BJ (cell line): ENCODE results near the gene TMEM131. TPM values are rescaled to one million over a fixed set of nuclear protein-coding genes. Genes with fewer than 3 reads are reported as not detected.

Experiments used
- CTCF ChIA-PET: fragments of 350-600 bp; formaldehyde crosslinking; extraction: SDS; loops from one replicate; lab custom pipeline; 2021; ENCODE audit warnings: antibody characterized with exemption, inconsistent platforms; lab: Yijun Ruan, JAX
- POLR2A ChIA-PET: fragments of 300-600 bp; sonication (Branson Sonifier 250); formaldehyde crosslinking; extraction: SDS; loops from one replicate; lab custom pipeline; 2021; ENCODE audit warnings: antibody characterized with exemption; lab: Charles Lee
- DNase-seq: peaks from one replicate; pipeline ENCODE4 v3.0.0-alpha.2; 2011; ENCODE audit warnings: low read depth
- H3K27me3 ChIP-seq: 2 replicates; pipeline ENCODE4 v1.6.0; 2011; ENCODE audit warnings: low read length; ENCODE audit not compliant: control insufficient read depth, insufficient read depth
- H3K36me3 ChIP-seq: 2 replicates; pipeline ENCODE4 v1.5.1; 2011; ENCODE audit warnings: low read length; ENCODE audit not compliant: control insufficient read depth, insufficient read depth
- H3K4me3 ChIP-seq: 2 replicates; pipeline ENCODE4 v1.5.1; 2011; ENCODE audit warnings: low read depth, mild to moderate bottlenecking, control low read depth, low read length
- polyA plus RNA-seq: library from polyadenylated mRNA; depleted of rRNA; stranded (reverse); fragments of >200 nt; gene quantifications from 2 replicates; pipeline ENCODE4 v1.2.3, GENCODE V29; 2011
- TF ChIP-seq, protein P1 (sequence below): IDR thresholded peaks from 2 replicates; pipeline ENCODE4 v1.5.1; 2011; ENCODE audit warnings: low read depth, mild to moderate bottlenecking, control low read depth, inconsistent platforms, low read length, moderate library complexity; ENCODE audit not compliant: insufficient read depth

Gene TMEM131
- polyA plus RNA-seq, 1 experiment, result 11.8 TPM

DNA sequence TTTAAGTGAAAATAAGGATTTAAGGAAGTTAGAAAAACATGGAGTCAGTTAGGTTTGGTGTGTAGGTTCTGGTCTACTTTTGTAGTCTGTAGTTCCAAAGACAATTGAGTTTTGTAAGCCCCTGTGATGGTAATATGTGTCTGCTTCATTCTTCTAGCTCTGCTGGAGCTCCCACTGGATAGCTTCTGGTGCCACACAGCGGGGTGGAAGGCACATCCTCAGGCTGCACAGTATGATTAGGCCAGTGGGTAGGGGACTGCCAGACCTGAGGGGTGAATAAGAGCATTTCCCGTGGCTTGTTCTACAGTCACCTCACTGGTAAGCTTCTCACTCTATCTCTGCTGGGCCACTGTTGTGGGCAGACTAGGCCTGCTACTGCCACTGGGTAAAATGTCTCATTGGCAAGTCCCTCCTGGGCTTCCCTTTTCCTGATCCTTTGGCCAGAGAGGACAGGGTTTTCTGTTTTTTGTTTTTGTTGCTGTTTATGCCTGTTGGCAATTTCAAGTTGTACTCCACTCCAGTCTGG lies 44.5 kb downstream of the TMEM131 start:
- TF ChIP-seq, protein P1, sequence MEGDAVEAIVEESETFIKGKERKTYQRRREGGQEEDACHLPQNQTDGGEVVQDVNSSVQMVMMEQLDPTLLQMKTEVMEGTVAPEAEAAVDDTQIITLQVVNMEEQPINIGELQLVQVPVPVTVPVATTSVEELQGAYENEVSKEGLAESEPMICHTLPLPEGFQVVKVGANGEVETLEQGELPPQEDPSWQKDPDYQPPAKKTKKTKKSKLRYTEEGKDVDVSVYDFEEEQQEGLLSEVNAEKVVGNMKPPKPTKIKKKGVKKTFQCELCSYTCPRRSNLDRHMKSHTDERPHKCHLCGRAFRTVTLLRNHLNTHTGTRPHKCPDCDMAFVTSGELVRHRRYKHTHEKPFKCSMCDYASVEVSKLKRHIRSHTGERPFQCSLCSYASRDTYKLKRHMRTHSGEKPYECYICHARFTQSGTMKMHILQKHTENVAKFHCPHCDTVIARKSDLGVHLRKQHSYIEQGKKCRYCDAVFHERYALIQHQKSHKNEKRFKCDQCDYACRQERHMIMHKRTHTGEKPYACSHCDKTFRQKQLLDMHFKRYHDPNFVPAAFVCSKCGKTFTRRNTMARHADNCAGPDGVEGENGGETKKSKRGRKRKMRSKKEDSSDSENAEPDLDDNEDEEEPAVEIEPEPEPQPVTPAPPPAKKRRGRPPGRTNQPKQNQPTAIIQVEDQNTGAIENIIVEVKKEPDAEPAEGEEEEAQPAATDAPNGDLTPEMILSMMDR, result no peak
- H3K27me3 ChIP-seq, result no peaks in the 10 kb centered on the region
- H3K4me3 ChIP-seq, result no peak overlapping the region
- ChIA-PET CTCF (interaction anchor here (0.9 kb wide), 1 partner anchor 141 kb away, joined by 3 read pairs; no protein-coding TSS in a partner anchor), POLR2A (no interaction called here)
- DNase-seq, result no peak
- no peaks in the 10 kb centered on the region for H3K36me3 ChIP-seq

DNA sequence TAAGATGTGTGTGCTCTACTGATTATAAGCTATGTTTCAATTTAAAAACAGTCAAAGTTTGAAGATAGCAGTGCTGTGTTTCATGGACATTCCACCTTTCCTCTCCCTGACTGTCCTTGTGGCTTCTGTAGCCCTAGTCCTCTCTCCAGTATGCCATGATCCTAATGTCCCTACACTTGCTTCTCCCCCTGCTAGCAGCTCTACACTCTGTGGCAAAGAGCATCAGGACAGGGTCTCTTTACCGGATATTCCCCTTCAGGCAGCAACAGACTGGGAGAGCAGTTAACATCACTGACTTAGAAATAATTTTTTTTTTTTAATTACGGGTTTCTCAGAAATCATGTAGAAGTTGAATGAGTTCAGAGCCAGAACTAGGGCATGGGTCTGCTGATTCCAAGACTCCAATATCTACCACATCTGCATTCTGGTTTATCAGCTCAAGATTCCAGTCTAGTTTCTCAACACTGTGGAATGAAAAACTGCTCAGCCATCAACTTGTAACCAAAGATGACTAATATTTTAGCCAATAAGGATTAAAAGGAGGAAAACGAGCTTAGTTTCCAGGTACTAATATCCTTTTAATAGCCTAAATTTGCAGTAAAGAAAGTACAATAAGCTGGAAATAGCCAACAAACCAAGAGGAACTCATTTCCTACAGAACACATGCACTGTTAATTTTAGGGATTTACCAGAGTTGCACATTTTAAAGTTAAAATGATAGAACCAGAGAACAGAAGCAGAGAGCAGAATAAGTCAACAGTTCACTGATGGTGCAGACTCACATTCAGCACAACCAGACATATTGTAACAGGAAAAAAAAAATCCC lies 45.2 kb downstream of the TMEM131 start:
- Histone ChIP-seq H3K36me3 (no peaks in the 10 kb centered on the region), H3K27me3 (no peaks in the 10 kb centered on the region), H3K4me3 (no peak overlapping the region)
- TF ChIP-seq, protein P1, result no peak
- POLR2A ChIA-PET, result no interaction called here
- CTCF ChIA-PET, result interaction anchor here (0.7 to 1.1 kb wide), 3 partner anchors 8 to 140 kb away, joined by 3 read pairs; no protein-coding TSS in a partner anchor
- peak; percentile 49 for DNase-seq

DNA sequence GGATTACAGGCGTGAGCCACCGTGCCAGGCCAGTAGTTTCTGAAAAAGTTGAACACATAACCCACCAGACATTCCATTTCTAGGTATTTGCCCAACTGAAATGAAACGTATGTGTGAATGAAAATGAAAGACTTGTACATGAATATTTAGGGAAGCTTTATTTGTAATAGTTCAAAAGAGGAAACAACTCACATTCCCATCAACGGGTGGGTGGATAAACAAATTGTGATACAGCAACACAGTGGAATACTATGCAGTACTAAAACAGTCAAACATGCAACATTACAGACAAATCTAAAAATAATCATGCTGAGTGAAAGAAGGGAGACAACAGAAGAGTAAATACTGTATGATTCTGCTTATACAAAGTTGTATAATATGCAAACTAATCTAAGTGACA lies 46.8 kb downstream of the TMEM131 start:
- no peaks in the 10 kb centered on the region for H3K27me3 ChIP-seq
- POLR2A ChIA-PET, result no interaction called here
- no peak for DNase-seq
- H3K36me3 ChIP-seq, result no peaks in the 10 kb centered on the region
- no peak overlapping the region for H3K4me3 ChIP-seq
- CTCF ChIA-PET, result no interaction called here
- TF ChIP-seq, protein P1, result no peak

DNA sequence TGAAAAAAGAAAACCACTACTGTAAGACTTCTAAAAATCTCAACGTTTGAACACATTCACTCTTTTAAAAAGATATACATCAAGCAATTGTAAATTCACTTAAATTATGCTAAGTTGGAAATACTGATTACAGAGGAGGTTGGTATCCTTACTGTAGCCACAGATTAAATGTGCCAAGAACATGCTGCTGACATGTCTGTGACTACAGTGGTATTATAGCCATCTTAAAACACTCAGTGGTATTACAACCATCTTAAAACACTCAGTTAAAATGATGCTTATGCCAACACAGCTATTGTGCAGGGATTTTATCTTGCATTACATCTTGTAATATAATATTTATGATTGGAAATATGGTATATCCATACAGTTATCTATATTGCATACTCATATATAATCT lies 50.0 kb downstream of the TMEM131 start:
- Histone ChIP-seq H3K4me3 (no peak overlapping the region), H3K36me3 (no peaks in the 10 kb centered on the region), H3K27me3 (no peaks in the 10 kb centered on the region)
- DNase-seq, result no peak
- TF ChIP-seq, protein P1, result no peak
- POLR2A ChIA-PET, result no interaction called here
- CTCF ChIA-PET, result no interaction called here

DNA sequence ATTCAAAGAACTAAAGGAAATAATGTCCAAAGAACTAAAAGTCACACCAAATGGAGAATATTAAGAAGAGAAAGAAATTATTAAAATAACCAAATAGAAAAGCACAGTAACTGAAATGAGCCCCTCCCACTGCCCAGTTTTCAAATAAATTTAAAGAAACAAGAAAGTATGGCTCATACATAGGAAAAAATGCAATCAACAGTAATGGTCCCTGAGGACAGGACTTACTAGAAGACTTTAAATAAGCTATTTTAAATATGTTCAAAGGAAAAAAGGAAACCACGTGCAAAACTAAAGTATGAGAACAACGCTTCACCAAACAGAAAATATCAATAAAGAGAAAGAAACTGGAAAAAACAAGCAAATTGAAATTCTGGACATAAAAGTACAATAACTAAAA lies 58.9 kb downstream of the TMEM131 start:
- CTCF ChIA-PET, result interaction anchor here (0.6 to 1.0 kb wide), 2 partner anchors 145 to 448 kb away, joined by 3 read pairs; no protein-coding TSS in a partner anchor

More for the DNA sequence above, 58.9 kb downstream of the TMEM131 start:
- TF ChIP-seq, protein P1, result no peak
- H3K4me3 ChIP-seq, result no peak overlapping the region
- POLR2A ChIA-PET, result no interaction called here
- DNase-seq, result no peak
- no peaks in the 10 kb centered on the region for H3K27me3 ChIP-seq
- no peaks in the 10 kb centered on the region for H3K36me3 ChIP-seq
